OCI-LY3 (cell line): Measurements from ENCODE around the gene BCL2L14.

ENCODE experiments used
- EZH2phosphoT487 ChIP-seq: fragments of 200-600 bp; shearing (Covaris generic); IDR thresholded peaks from 2 replicates; pipeline ENCODE4 v1.6.1; 2018; ENCODE audit warnings: antibody characterized with exemption, mixed run types, low read depth
- TF ChIP-seq, protein P1 (sequence below): fragments of 200-600, 300-600 bp; sonication (generic); IDR thresholded peaks from 2 replicates; pipeline ENCODE4 v1.5.1; 2014; ENCODE audit warnings: antibody characterized with exemption, low read length, low read depth

GRCh38 chr12:12088761-12089160 lies 18.0 kb downstream of the BCL2L14 start:
- TF ChIP-seq, protein P1, sequence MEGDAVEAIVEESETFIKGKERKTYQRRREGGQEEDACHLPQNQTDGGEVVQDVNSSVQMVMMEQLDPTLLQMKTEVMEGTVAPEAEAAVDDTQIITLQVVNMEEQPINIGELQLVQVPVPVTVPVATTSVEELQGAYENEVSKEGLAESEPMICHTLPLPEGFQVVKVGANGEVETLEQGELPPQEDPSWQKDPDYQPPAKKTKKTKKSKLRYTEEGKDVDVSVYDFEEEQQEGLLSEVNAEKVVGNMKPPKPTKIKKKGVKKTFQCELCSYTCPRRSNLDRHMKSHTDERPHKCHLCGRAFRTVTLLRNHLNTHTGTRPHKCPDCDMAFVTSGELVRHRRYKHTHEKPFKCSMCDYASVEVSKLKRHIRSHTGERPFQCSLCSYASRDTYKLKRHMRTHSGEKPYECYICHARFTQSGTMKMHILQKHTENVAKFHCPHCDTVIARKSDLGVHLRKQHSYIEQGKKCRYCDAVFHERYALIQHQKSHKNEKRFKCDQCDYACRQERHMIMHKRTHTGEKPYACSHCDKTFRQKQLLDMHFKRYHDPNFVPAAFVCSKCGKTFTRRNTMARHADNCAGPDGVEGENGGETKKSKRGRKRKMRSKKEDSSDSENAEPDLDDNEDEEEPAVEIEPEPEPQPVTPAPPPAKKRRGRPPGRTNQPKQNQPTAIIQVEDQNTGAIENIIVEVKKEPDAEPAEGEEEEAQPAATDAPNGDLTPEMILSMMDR, result no peak
- TF ChIP-seq EZH2phosphoT487, result no peak
